Measurements from ENCODE around the gene ZFX.
"Not testable (repeated sequence)": the region's sequence is repeated elsewhere in the genome, so short reads cannot be mapped to it uniquely, and the experiment has no call there.

ZFX gene

DNA sequence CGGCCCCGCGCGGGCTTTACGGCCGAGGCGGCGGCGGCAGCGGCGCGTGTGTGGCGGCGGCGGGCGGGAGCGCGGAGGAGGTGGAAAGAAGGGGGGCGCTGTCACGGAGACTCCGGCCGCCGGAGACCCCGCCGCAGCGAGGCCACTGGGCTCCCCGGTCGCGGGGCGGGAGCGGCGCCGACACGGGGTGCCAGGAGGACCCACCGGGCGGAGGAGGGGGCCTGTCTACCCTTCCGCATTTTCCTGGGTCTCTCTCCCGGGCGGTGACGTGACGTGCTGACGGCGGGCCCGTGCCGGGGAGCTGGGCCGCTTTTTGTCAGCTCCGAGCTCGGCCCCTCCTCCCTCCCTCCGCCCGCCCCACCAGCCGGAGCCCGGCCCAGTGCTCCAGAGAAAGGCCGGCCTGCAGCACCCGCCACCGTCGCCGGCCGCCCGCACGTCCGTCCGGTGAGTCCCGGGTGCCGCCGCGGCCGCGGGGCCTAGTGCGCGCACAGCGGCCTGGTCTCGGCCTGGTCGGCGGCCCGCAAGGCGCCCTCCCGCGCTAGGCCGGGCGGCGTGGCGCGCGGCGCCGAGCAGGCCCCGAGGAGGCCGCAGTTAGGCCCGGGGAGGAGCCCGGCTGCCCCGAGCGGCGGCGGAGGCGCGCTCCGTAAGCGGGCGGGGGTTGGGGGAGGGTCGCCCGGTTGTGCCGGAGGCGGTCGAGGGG, at the start of gene ZFX:
ZFX (plus strand) TSS at position 379 of the 700 bp plus-strand sequence. CDS start 23,014 bp downstream, outside the sequence.
- DNase-seq = peak; percentile 61

DNA sequence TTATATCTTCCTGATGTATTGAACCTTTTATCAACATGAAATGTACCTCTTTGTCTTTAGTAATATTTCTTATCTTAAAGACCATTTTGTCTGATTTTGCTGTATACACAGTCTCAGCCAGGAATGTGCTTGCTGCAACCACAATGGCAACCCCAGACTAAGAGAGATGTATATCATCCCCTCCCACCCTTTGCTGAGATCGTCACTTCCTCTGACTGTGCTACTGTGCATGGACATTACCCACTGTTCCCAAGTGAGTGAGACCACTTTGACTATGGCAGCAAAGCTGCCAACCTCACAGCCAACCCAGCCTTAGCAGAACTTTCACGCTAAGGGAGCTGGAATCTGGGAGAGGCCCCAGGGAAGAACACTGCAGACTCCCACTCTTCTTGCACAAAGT, 48.8 kb upstream of the ZFX start:
- DNase-seq = no peak

DNA sequence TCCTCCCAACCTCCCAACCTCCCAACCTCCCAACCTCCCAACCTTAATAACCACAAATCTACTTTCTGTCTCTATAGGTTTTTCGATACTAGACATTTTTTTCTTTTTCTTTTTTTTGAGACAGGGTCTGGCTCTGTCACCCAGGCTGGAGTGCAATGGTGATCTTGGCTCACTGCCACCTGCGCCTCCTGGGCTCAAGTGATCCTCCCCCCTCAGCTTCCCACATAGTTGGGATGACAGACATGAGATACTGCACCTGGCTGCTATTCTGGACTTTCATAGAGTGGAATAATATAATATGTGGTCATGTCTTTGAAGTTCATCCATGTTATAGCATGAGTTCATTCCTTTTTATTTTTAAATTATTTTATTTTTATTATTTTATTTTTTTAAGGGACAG, 39.5 kb upstream of the ZFX start:
- DNase-seq = no peak

DNA sequence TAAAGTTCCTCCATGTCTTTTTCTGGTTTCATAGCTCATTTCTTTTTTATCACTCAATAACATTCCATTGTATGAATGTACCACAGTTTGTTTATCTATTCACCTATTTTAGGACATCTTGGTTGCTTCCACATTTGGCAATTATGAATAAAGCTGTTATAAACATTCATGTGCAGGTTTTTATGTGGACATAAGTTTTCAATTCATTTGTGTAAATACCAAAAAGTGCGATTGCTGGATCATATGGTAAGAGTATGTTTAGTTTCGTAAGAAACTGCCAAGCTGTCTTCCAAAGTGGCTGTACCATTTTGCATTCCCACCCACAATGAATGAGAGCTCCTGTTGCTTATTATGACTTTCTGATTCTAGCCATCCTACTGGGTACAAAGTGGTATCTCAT, 36.3 kb upstream of the ZFX start:
- DNase-seq = no peak

DNA sequence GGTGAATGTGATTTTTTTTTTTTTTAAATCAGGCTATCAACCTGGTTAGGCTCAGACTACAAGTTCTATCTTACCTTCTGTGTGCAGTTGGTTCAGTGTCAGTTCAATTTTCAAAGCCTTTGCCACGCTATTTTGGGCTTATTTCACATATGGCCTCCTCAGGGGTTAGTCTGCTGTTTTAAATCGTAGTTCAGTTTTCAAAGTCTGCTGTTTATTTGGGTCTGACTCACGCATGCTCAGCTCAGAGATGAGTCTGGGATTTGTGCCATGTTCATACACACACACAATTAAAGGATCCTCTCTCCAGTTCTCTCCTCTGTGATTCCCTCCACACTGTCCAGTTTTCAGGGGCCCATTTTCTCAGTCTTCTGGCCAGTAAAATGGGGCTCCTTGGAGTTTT, 32.3 kb upstream of the ZFX start:
- no peak for DNase-seq

DNA sequence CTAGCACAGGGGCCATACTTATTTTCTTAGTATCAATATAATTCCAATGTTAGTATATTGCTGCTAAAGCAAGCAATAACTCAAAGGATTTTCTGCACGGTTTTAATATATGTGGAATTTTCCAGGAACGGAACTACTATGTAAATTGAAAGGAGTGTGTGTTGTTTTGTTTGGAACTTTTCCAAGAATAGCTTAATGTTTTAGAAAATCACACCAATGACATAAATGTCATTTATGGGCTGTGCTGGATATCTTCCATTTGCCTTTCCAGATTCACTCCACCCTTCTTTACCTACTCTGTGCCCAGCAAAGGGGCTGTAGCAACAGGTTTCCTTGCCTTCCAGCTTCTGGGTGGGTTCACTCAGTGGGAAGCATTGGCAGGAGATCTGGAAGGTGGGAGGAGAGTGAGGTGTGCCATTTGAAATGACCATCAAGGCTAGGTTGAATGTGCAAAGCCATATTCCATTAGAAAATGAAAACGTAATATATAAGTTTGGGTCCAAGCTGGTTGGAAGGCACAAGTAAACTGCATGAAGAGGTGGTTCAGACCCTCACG, 25.2 kb upstream of the ZFX start:
- no peak for DNase-seq

DNA sequence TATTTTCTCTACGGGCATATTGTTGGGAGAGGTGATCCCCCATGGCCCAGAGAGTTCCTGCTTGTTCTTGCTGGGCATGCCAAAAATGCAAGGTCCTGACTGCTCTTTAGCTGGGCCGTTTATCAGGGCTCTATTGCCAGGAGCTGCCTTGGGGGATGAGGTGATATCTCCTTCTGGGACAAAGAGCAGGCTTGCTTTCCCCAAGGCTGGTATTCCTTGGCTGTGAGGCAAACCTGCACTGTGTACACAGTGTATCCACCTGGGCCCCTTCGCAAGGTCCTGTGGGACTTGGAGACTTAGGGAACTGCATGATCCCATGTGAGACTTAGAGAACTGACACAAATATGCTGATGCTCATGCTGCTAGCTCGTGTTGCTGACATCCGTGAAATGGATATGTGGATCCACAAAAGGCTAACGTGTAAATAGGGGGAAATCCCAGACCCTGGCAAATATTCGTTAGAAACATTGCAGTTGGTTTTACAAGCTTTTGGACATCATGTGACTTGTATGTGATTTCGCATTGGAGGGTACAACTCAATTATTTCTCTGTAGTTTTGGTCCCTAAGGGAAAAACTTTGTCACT, 24.4 kb upstream of the ZFX start:
- DNase-seq = no peak

DNA sequence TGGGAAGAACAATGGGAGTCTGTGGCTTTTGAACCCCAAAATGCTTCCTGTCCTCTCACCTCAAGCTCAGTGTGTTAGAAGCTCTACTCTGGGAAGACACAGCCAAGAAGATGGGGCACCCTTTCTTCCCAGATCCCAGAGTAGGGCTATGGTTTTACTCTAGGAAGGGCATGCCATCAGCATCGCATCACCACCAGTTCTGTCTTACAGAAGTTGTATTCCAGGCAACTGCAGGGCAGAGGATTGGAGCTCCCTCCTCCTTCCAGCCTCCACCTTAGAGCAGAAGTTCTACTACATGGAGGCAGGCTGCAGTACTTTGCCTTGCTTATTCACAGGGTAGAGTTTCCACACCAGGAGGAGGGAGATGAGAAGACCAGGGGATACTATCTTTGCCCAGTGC, 18.1 kb upstream of the ZFX start:
- DNase-seq = no peak

DNA sequence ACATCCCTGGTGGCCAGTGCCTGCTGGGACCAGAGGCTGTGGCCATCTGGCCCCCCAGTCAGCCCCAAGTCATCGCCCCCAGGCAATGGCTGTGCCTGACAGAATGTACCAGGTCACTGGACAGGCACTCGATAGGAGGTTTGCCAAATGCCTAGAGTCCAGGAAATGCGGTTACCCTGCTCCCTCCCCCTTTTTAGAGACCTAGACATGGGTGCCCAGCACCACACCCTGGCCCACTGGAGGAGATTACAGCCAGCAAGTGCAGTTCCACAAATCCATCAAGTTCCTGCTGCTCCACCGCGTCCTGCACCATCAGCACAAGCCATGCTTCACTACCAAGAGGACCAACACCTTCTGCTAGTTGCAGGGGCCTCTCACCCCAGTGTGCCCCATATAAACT, 16.2 kb upstream of the ZFX start:
- DNase-seq = no peak

DNA sequence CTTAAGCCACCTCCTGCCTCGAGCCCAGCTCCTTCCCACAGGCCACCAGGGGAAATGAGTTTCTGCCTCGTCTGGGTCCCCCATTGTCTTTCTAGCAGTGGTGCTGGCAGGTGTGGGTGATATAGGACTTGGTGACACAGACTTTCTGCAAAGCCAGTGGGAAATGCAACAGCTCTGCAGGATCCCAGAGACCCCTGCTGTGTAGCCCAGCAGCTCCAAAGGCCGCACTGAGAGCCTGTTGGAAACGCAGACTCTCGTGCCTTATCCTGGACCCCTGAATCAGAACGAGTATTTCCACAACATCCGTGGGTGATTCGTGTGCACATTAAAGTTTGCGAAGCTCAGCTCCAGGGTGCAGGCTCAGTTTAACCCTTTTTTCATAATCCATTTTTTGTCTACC, 13.8 kb upstream of the ZFX start:
- DNase-seq = not testable (repeated sequence)

DNA sequence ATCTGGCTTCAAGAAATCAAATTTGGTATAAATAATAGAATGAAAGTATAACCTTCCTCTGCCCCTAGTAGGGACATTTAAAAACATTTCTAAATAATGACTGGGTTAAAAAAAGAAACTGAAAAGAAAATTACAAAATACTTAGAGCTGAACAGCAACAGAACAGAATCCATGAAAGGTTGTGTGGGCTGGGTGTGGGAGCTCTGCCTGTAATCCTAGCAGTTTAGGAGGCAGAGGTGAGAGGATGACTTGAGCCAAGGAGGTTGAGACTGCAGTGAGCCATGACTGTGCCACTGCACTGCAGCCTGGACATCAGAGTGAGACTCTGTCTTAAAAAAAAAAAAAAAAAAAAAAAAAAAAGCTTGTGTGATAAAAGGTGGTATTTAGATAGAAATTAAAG, 12.3 kb upstream of the ZFX start:
- no peak for DNase-seq

DNA sequence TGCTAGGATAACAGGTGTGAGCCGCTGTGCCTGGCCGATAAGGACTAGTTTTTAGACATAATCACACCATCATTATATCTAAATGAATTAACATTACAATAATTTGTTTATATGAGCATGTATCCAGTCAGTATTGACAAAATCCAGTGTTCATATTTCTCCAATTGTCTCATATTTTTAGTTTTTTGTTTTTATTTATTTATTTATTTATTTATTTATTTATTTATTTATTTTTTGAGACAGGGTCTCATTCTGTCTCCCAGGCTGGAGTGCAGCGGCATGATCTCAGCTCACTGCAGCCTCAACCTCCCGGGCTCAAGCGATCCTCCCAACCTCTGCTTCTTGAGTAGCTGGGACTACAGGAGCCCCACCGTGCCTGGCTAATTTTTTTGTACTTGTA, 5.5 kb upstream of the ZFX start:
- not testable (repeated sequence) for DNase-seq

DNA sequence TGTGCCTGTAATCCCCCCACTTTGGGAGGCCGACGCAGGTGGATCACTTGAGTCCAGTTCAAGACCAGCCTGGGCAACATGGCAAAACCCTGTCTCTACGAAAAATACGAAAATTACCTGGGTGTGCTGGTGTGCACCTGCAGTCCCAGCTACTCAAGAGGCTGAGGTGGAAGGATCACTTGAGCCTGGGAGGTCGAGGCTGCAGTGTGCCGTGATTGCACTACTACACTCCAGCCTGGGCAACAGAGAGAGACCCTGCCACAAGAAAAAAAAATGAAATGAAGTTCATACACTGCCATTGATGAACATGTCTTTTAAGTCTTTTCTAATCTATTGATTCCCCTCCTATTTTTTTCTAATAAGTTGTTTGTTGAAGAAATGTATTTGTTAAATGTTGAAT, 5.0 kb upstream of the ZFX start:
- no peak for DNase-seq

DNA sequence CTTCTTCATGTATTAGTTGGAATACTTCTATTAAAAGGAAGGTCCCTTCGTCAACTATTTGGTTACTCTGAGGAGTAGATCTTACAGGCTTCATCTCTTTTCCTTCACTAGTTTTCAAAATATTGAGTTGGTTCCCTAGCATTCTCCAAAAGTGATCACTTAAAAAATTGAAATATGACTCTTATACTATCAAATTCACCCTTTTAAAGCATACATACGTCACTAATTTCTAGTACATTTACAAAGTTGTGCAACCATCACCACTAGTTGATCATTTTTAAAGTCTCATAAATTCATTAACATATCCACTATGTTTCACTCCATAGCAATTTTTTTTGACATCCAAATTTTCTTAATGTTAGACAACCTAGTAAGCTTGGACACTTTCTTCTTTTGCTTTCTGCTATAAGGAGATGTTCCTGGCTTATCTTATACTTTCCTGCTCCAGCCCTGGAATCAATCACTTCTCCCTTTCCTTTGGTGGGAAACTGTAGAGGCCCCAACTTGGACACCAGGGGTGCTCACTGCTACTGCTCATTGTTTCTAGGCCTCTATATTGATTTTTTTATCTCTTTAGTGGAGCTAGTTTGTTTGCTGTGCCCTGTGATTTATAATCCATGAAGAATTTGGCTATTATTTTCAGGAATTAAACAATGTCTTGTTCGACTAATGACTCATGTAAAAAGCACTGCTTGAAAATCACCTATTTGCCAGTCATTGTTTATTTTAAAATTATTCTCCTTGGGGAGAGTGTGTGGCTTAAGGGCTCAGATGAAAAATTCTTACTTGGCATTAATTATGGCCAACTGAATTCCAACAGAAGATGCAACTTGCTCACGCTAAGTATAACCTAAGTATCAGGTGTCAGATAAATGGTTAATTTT, 4.0 kb upstream of the ZFX start:
- DNase-seq = no peak

DNA sequence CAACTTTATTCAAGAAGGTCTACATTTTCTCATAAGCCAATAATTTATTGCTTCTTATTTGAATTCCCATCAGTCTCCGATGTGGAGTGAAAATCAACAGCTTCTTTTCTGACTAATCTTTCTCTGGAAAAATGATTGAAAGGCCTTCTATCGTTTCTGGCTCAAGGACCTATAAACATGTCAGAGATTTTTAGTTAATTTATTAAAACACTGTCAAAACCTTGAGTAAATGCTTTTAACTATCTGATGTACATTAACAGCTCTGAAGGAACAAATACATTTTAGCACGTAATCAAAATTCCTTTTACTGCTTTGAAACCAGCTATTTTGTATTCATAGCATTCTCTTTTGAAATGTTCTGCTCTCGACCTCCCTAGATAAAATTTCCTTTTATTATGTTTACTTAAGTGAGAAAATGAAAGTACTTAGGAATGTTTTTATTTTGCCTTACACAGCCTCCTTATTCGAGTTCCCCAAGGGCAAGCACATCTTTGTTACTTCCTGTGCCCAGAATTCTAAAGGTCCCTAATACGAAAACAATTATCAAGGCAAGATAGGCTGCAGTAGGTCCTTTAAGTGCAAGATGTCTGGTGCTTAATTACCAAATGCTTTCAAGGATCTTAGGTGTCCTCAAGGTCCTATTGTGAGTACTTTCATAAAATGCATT, 3.1 kb upstream of the ZFX start:
- no peak for DNase-seq

DNA sequence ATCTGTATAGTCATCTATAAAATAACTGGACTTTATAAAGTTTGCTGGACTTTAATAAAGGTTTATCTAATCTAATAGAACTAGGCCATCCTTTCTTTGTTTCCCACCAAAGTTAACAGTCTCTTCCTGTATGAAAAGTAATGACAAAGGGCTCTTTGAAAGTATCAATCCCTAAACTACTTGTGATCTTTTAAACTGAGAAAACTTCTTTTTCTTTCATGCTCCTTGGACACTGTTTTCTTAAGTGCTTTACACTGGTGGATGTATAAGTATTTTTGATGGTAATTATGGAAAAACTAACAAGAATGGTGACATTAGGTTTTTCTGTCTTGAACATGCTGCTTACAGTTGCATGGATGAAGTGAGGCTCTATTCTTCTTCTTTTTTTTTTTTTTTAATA, 2.4 kb upstream of the ZFX start:
- DNase-seq = no peak

DNA sequence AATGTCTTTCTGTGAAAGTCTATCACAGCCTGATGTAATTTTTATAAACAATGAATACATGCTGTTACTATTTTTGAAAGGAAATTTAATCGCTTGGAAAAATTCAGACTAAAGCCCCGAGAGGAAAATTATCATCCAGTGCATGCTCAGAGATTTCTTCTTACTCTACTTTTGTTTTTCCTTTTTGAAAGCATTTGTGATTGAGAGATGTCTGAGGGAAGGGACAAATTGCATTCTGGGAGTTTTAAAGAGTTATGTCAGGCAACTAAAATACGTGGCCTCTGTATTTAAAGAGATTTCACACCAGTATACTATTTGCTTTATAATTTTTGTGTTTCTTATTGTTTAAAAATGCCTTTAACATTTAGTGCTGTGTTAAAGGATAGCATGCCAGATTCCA, 1.4 kb upstream of the ZFX start:
- DNase-seq = no peak

DNA sequence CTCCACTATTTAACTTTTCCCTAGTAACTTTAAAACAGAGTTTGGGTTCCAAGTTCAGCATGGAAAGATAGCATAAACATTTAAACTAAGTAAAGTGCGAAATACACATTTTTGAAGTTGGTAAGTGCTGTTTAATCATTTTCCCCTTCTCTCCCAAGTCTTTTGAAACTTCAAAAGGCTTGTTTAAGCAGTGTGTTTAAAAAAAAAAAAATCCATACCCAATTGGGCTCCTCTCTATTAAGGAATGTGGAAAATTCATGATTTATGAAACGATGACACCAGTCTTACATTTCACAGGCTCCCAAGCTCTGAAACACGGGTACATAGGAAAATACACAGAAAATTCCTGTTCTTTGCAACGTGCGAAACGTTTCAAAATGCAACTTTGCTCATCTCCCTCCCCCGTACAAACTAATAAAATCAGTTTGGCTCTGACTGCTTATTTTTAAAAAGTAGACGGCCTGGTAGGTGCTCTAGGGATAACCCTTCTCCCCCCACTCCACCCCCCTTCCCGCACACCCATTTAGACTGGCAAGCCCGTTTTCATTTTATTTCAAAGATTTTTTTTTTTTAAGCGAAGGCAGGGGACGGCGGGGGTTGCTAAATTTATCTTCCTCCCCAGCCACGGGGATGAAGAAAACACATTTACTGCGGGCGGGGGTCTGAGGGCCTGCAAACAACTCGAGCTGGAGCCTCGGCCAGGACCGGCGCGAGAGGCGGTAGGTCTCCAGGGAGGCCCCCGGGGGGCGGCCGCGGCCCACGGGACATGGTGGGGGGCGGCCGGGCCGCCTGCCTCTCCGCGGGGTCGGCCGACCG, 786 bp upstream of the ZFX start:
- peak; percentile 14 for DNase-seq

DNA sequence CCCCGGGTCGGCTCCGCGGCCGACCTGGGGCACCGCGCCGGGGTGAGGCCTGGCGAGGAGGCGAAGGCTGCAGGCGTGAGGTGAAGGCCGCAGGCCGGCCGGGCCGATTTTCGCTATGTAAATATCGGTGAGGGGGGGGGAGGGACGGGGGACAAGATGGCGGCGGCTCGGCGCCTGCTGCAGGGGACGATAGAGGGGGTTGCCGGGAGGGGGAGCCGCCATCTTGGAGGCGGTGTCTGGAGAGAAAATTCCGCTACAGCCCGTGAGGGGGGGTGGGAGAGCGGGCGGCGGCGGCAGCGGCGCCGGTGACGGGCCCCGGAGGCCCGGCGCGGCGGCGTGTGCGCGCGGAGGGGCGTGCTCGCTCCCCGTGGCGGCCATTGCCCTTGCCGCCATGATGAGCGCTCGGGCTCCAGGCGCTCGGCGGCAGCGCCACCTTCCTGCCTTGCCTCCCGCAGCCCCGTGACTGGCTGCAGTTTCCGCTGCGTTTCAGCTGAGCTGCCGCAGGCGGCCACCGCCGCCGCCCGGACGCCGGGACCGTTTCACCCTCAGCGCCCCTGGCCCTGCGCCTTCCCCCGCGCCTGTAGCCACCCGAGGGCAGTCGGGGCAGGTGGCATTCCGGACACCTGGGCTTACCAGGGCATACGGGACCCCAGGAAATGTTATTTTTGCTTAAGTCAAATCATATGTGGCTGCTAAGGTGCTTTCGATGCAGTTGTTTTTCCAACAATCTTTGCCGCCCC, 692 bp downstream of the ZFX start:
- DNase-seq = peak; percentile 69

DNA sequence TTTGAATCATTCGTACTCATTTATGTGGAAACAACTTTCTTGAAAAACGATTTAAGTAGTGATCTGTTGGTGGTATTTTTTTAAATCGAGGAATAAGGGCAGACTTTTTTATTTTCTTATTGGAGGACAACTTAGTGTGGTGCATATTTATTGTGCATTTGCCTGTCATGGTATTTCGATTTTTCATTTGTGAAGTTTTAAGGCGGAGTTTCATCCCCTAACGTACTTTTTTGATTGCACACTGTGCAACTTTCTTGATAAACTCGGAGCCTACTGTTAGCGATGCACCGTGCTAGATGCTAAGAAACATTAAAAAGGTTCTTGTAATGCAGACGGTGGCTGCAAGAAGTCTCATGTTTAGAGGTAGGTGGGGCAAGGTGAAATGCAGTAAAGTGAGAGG, 1.4 kb downstream of the ZFX start:
- no peak for DNase-seq

DNA sequence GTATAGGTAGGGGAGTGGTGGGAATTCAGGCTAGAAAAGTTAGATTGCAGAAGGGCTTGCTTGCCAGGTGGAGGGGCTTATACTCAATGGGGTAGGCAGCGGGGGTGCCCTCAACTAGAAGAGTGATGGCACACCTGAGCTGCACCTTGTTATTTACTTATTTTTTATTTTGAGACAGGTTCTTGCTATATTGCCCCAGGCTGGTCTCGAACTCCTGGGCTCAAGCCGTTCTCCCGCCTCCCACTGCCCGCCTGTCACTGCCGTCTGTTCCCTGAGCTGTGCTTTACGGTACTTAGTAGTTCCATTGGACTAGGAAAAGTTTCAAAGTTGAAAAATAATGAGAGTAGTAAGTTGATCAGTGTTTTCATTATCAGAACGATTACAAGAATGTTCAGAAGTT, 2.0 kb downstream of the ZFX start:
- DNase-seq = no peak

Data from activated effector memory CD4-positive, alpha-beta T cell treated with Interleukin-2 at 50 U/mL for 16 hours (primary cell).